Activated CD4-positive, alpha-beta T cell treated with anti-CD3 and anti-CD28 coated beads, Interleukin-2, Interleukin-6, amounts not matched to agents 100 ng/mL and 50 ng/mL, durations not matched to agents 16 hours and 8 hours (primary cell): ENCODE measurements around the gene PPIF.

Experiments
- DNase-seq: peaks from one replicate; pipeline ENCODE4 v3.0.0-alpha.2; 2020

The PPIF gene

DNA sequence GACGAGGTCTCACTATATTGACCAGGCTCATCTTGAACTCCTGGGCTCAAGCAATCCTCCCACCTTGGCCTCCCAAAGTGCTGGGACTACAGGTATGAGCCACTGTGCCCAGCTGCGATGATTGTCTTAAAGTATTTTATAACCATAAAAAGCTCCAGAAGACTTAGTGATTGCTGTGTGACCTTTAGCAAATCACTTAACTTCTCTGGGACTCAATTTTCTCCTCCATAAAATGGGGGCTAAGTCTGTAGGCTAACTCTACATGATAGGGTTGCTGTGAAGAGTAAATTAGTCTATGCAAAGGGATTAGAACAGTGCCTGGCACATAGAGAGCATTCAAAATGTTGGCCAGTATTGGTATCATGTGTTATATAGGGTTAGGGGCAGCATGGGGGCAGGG lies 42.8 kb downstream of the PPIF start:
- no peak for DNase-seq

DNA sequence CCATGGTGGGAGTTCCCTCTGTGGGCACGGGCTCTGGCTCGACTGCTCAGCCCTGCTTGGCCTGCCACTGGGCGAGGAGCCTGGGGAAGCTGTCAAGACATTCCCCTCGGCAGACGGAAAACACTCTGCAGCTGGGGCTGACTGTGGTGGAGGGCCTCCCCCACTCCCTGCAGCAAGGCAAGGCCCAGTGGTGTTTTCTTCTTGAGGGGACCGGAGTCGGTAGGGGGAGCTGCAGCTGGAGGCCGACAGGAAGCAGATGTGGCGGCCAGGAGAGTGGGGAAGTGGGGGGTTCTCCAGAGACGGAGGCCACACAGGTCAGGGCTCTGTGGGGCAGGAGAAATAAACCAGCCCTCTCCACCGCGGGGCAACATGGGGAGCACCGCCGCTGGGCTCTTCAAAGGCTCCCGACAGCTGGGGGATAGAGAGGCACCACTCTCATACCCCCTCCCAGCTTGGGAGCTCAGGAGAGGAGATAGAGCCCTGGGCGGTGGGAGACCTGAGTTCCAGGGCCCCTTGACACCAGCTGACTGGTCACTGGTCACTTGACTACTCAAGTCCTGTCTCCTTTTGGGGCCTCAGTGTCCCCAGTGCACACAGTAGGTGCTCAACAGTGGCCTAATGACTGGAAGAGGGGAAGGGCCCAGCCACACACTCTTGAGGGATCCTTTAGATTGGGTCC lies 43.4 kb downstream of the PPIF start:
- peak; percentile 10 for DNase-seq

DNA sequence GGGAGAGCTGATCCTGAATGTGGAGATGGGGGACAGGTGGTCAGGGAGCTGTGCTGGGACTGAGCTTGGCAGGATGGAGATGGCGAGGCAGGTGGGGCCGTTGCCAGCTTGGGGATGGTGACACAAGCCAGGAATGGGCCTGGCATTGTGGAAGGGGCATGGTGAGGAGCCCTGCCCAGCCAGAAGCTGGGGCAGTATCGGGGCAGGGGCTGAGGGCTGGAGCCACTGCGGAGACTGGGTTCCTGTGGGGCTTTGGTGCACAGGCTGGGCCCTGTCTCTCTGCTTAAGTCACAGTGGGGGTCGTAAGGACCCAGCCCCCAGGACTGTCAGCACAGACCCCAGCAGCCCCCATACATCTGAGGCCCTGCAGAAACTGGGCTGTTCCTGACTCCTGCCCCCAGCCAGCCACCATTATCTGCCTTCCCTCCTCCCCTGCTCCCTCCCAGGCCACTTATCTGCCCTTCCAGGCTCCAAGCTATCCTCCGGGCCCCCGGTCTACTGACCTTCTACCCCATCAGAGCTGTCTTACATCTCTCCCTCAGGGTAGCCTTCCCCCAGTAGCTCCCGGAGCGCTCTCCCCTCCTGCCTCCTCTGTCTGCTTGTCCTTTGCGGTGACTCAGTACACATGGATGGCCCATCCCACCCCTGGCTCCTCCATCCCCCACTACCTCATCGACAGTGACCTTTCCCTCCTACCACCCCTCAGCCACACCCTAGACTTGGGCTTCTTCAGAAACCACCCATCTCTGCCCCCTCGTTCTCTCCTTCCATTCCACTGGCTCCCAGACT lies 44.2 kb downstream of the PPIF start:
- no peak for DNase-seq

DNA sequence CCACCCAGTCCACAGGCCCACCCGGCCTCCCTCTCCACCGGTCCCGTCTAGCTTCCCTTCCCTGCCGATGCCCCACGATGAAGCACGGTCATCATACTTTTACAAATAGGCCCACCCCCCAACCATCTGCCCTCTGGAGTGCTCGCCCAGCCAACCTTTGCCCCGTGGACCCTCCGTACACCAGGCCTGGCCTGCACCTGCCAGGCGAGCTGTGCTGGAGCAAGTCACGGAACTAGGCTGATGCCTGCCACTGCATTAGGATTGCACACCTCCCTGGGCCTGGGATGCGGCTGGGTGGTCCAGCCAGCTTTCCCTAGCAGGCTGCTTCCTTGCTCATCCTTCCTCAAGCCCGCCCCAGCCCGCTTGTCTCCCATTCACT lies 44.7 kb downstream of the PPIF start:
- no peak for DNase-seq

DNA sequence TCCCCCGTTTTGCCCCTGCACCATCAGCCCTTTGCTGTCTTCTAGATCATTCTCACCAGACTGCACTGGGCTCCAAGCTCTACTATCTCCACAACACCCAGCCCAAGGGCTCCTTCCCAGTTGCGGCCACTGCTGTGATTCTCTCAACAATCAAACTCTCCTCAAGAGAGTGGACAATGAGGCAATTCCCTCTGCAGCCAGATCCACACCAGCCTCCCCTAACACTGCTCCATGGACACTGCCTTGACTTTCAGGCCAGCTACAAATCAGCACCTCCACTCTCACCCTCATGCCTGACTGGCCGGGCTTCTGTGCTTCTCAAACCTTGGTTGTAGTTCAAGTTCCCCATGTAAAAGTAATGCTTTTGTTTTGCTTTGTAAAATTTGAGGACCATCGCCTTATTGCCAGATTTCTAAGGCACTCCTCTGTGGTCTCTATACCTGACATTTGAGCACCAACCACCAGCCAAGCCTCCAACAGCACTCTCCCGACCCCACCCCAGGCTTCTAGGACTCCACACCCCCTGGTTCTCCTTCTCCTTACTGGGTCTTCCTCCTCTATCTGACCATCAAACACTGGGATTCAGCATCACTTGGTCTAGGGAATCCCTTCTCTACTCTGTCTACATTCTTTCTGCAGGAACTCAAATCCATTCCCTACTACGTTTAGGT lies 45.4 kb downstream of the PPIF start:
- no peak for DNase-seq

DNA sequence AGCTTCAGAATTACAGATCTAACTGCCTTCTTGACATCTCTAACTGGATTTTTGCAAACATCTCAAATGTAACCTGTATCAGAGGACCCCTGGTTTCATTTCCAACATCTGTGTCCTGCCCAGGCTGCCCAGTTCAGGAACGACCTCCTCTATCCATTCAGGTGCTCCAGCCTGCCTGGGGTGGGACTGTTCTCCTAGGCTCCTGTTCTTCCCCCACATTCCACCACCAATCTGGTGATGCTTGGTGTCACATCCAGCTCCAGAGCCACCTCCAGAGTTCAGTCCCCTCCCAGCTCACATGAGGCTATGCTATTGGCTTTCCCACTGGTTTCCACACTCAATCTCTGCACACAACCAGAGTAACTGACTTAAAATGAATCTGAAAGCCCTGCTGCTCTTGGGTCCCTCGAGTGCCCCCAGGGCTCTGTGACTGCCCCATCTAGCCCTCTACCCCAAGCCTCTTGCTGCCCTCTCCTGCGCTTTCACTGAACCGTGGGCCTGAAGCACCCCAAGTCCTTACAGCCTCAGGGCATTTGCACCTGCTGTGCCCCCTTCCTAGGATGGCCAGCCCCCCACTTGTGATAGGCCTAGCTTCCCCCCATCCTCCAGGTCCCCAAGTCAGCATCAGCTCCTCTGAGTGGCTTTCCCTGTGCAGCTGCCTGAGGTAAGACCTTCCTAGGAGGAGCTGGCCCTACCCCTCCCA lies 46.1 kb downstream of the PPIF start:
- no peak for DNase-seq

DNA sequence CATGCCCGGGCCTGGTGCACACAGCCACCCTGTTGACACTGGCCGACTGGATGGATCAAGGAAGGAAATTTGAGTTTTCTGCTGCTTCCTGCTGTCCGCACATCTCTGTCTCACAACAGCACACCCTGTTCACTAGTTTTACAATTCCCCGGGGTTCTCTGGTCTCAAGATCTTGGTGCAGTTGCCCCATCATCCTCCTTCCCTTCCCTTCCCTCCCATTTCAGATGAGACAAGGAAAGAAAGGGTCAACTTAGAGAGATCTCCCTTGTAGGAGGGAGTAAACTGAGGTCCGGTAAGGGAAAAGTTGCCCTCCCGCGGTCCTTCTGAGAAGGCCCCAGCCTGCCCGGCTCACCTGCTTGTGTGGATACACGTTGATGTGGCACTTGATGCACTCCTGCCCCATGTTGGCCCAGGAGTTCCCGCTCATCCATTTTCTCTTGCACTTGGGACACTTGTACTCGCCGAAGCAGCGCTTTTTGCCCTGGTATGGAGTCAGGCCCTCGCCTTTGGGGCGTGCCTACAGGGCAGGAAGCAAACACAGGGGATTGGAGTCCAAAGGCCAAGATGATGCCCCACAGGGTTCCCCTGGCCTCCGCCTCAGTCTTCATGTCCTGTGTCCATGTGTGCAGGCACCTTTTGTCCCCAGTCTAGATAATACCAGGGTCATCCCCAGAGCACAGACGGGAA lies 46.8 kb downstream of the PPIF start:
- DNase-seq: no peak

DNA sequence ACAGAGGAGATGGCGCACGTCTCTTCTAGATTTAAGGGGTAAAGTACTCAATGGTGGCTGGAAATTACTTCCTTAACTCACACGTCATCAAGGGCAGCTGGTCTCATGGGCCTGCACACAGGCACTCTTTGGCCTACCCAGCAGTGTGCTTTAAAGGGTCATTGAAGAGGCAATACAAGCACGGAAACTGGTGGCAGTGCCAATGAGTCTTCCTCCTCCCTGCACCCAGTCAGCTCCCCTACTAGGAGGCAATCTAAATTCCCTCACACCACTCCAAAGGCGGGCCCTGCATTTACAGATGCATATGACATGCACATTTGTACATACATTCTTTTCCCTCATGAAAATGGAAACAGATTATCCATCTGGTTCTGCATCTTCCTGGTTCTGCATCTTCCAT lies 47.4 kb downstream of the PPIF start:
- DNase-seq: no peak

DNA sequence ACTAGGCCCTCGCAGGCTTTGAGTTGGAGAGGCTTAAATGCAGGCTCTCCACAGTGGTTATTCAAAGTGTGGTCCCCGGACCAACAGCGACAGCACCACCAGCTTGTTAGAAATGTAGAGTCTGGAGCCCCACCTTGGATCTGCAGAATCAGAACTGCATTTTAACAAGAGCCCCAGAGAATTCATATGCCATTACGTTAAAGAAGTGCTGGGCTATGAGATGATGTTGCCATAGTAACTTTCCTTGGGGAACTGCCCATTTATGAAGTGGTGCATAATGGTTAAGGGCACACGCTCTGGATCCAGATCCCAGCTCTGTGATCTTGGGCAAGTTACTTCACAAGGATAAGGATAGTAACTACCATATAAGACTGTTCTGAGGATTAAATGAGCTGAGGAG lies 49.3 kb downstream of the PPIF start:
- DNase-seq: no peak

DNA sequence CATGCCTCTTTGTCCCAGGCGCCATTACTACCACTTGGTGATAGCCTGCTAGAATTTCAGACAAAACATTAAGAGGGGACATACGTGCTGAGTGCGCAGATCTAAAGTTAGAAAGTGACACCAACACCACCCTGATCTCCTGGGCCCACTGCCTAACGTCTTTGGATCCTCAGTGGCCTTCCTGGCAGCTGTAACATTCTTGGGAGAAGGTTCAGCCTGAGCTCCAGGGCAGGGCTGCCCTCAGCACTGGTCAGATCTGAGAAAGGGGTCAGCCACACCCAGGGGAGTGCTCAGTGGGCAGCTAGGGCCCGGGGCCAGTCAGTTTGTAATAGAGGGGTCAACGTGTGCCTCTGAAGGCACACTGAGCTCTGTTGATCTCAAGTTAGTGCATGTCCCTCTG lies 49.8 kb downstream of the PPIF start:
- no peak for DNase-seq

DNA sequence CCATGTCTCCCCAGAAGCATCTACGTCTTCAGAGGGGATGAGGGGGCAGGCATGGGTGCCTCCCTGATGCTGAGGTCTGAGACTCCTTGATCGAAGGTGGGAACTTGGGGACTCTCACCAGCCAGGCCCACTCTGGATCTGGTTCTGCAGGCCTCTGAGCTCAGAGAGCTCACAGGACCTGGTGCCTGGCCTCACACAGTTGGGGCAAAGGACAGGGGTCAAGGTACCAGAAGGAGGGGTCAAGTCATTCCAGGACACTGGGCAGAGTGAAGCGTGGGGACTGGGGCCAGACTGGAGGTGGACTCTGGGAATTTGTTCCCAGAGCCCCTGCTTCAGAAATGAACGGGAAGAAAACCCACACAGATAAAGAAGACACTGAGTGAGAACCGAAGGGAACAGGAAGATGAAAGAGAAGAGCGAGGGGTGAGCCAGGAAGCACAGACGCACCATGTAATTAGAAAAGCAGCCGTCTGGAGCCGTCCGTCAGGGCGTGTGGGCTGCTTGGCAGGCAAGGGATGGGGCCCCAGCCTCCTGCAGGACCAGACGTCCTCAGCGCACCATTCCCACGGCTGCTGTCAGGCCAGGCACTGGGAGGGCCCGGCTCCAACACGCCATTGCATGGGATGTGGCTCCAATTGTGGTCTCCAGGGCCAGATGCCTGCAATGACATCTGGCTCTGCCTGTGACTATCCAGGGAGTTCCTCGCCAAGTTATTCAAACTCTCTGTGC lies 50.5 kb downstream of the PPIF start:
- no peak for DNase-seq

DNA sequence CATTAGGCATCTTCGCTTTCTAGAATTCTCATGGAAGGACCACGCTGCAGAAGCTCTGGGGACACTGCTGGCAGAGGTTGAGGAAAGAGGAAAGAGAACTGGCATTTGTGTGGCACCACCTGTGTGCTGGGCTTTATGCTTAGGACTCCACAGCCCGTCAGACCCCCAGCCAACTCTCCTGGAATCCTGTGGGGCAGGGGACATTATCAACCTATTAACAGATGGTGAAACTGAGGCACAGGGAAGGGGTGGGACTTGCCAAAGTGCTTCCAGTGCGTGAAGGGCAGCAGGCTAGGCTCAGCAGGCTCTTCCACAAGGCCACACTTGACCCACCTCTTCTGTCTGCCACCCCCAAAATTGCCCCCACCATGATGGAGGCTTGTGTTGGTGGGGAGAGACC lies 51.4 kb downstream of the PPIF start:
- no peak for DNase-seq

DNA sequence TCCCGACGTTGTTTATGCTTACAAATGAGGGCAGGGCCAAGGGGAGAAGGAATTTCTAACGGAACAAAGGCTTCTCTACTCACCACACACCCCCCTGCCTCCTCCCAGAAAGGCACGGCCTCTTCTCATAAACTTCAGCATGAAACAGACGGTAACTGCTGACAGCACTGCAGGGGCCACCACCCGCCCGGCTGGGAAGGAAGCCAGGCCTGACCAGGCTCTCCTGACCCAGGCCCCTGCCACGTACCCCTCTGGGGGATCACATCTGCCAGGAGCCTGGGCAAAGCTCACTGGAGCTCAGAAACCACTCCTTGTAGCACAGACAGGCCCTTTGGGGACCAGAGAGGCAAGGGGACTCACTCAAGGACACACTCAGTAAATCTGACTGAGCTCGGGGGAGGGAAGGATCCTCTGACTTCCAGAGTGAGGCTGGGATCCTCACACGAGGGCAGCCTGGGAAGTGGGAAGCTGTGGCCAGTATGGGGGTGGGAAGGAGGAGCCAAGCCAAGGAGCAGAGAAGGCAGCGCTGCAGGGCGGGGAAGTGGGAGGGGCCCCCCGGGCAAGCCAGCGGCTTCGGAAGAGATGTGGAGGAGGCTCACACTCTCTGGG lies 52.1 kb downstream of the PPIF start:
- no peak for DNase-seq

DNA sequence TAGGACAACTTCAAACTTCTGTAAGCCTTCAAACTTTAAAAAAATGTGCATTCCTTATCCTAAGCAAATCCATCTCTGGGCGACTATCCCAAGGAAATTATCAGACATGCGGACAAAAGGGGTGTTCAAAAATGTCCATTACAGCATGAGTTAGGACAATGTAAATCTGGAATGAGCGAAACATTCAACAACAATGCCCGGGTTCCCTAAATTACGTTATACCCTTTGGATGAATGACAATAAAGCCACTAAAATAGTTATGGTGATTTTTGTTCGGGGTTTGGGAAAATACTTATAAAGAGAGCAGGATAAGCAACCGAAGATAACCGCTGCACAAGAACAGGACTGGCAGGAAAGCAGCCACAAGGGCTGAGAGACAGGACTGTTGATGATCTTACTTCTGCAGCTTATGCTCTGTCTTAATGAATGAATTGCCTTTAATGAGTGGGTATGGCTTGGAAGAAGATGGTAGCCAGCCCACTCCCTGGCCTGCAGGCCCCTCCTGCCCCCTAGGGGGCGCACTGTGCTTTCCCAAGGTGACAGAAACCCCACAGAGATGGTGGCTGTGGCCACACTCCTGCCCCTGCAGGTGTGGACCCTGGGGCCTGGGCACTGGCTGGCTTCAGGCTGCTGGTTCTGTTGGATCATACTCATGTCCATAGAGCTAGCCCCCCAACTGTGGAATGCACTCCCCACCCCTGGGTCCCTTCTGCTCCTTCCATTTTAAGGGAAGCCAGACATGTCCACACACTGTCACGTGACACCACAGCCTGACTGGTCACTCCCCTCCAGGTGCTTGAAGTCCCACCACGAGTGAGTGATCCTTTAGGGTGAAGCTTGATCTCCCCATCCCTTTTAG lies 53.1 kb downstream of the PPIF start:
- DNase-seq: peak; percentile 76

DNA sequence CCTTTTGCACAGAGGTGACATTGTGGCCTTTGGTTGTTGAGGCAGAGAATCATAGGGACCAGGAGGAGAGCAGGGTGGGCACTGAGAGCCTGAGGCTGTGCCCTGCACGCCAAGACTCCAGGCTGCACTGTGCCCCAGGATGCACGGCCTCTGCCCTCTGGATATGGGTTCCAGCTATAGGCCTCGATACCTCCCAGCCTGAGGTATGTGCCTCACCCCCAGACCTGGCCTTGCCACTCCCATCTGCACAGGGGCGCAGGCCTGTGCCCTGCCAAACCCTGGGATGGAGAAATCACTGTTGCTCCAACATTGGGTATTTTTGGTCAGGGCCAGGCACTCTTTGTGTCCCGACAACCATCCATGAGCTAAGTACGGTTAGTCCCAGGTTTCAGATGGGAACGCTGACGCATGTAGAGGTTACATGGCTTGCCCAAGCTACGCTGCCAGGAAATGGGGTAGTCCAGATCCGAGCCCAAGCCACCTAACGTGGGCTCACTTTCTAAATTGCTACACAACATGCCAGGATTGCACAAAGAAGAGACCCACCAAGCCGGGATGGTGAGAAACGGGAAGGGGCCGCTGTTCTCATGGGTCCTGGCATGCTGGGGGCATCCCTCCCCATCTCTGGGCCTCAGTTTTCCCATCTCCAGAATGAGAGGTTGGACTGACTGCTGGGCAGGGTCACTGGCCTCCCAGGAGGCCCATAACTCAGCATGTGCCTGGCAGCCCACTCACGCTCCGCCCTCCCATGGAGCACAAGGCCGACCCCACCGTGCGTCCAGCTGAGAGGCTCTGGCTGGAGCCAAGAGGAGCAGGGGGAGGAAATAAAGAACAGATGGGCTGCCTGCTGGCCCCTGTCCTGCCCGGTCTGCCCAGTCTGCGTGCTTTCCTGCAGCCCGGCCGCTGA lies 54.0 kb downstream of the PPIF start:
- DNase-seq: no peak

DNA sequence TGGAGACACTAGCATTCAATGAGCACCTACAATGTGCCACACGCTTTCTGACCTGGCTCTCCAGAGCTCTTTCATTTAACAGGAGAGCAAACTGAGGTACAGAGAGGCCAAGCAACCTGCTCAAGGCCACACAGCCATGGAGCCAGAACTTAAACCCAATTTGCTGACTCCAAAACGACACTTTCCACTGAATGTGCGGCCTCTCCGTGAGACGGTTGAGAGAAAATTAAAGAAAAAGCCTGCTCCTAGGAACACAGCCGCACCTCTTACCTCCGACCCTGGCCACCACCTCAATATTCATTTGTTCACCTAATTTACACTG lies 55.3 kb downstream of the PPIF start:
- DNase-seq: no peak

DNA sequence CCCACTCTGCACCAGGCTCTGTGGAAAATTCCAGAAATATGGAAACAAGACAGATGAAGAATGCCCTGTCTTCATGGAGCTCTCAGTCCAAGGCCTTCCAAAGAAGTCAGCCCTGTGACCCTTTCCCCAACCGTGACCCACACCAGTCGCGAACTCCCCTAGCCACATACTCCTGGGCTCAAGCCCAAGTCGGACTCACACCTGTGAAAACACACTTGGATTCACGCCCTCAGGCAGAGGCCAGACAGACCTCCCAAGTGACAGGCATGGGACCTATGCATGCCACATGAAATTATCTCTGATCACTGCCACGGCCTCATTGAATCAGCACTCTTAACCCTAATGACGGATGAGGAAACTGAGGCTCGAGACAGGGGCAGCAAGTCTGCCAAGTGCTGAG lies 55.7 kb downstream of the PPIF start:
- DNase-seq: no peak

DNA sequence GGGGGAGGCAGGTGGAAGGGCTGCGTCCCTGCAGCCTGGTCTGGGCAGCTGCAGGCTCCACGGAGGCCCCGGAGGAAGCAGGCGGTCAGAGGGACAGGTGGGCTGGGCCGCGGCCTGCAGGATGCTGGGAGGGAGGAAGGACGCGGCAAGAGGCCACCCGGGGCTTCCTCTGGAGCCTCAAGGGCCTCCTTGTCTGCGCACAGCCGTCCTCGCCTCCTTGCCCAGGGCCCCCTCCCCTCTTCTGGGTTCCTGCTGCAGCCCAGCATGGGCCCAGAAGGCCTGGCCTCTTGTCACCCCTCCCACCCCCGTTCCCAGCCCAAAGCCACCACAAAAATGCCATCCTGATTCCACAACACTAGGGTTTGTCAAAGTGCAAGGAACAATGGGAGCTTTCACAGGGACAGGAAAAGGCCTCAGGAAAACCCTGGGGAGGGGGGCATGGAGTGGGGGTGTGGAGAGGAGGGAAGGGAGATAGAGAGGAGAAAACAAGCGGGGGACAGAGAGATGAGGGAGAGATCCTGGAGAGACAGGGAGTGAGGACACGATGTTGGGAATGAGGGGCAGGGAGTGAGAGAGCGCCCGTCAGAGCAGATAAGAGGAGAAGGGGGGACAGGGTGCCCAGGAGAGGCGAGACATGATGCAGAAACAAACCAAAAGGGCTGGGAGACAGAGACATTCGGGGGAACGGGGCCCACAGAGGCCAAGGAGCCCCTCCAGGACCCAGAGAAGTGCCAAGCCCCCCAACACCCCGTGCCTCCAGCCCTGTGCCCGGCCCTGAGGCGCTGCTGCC lies 56.4 kb downstream of the PPIF start:
- no peak for DNase-seq

DNA sequence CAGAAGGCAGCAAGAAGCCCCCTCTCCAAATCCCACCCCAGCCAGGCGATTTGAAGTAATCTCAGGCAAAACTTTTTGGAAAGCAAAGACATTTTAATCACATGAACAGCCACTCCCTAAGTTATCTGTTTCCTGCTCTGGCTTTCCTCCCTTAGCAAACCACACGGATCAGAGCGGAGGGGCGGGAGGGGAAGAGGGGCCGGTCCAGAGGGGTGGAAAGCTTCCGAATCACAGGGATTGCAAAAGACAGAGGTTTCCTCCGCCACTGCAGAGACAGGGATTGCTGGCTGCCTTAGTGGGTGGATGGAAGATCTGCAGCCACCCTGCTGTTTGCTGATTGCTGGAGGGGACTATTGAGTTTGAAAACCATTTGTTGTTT lies 57.0 kb downstream of the PPIF start:
- DNase-seq: no peak
